Kidney (tissue), 22 donors: Measurements from ENCODE around the gene STEAP3. TPM values are rescaled to one million over a fixed set of nuclear protein-coding genes. Genes with fewer than 3 reads are reported as not detected.

ENCODE experiments used
- DNase-seq, 5 donors: peaks; one replicate each; pipeline ENCODE4 v3.0.0-alpha.2; 2013 to 2020
- FAIRE-seq: peaks from 2 replicates; lab custom pipeline; 2012; peaks lifted over from hg19 to GRCh38; lab: Jason Lieb, UNC
- H3K27ac ChIP-seq, 2 donors: one replicate each; pipeline ENCODE4 v1.7.0; 2013; ENCODE audit warnings: low read depth in 2 of 2, low read length in 2 of 2, inconsistent platforms in 1 of 2
- H3K27me3 ChIP-seq: one replicate; pipeline ENCODE4 v1.7.1; 2013; ENCODE audit warnings: low read length, inconsistent platforms; ENCODE audit not compliant: control insufficient read depth, insufficient read depth
- H3K36me3 ChIP-seq, 3 donors: one replicate each; pipeline versions ENCODE4 v1.7.0 to v1.7.1; 2013; ENCODE audit warnings: low read length in 3 of 3, control low read depth in 1 of 3, inconsistent platforms in 1 of 3; ENCODE audit not compliant: insufficient read depth in 3 of 3, control insufficient read depth in 2 of 3
- H3K4me1 ChIP-seq, 3 donors: one replicate each; pipeline versions ENCODE4 v1.7.0 to v1.7.1; 2013; ENCODE audit warnings: low read length in 3 of 3, inconsistent platforms in 1 of 3, low read depth in 1 of 3; ENCODE audit not compliant: control insufficient read depth in 2 of 3, insufficient read depth in 2 of 3
- H3K4me3 ChIP-seq, 3 donors: one replicate each; pipeline versions ENCODE4 v1.7.0 to v1.8.1; 2013; ENCODE audit warnings: low read length in 3 of 3, control low read depth in 1 of 3, inconsistent platforms in 1 of 3
- H3K9ac ChIP-seq, 3 donors: one replicate each; pipeline versions ENCODE4 v1.7.0 to v1.7.1; 2013; ENCODE audit warnings: low read length in 3 of 3, control low read depth in 1 of 3, inconsistent platforms in 1 of 3
- H3K9me3 ChIP-seq, 3 donors: one replicate each; pipeline versions ENCODE4 v1.7.0 to v1.7.1; 2013; ENCODE audit warnings: low read length in 3 of 3, control low read depth in 1 of 3, inconsistent platforms in 1 of 3; ENCODE audit not compliant: control insufficient read depth in 2 of 3, insufficient read depth in 1 of 3
- CTCF ChIP-seq: IDR thresholded peaks from 3 replicates; pipeline ENCODE4 v1.5.1; 2012; ENCODE audit warnings: mild to moderate bottlenecking, moderate library complexity, borderline replicate concordance; ENCODE audit not compliant: insufficient read depth; ENCODE audit errors: extremely low read depth
- intact Hi-C: fragments of 100-400 bp; cut with DNase I; formaldehyde crosslinking; loops from one replicate; pipeline ENCODE4 v1.11.1; 2022
- long read RNA-seq, 10 donors: library from polyadenylated mRNA in 1 of 10; unstranded in 1 of 10; transcript quantifications; one replicate each; pipeline ENCODE4 v2.0.0 and lab custom pipeline, GENCODE V29; 2021 to 2026
- polyA plus RNA-seq: library from polyadenylated mRNA; stranded (reverse); fragments of 350-450 nt; fragmentation: Illumina TruSeq; extraction: RNeasy Lipid Tissue Mini Kit (QIAGEN cat#74804); gene quantifications from one replicate; pipeline ENCODE4 v1.2.3, GENCODE V29; 2014; ENCODE audit warnings: low read depth, low replicate concordance; ENCODE audit not compliant: insufficient read depth
- total RNA-seq: library from RNA; stranded (reverse); fragmentation: NEBNext Ultra II Directional; extraction: Animal tissue kit (Norgen Biotek cat#: 25700); gene quantifications from one replicate; pipeline ENCODE4 v1.2.1, GENCODE V29; 2021
- donor health status: control.
- donor health status: control.
- donor health status: control.
- donor health status: control.
- donor health status: control.
- donor health status: DM: yes; HTN: yes; CAD: no.
- donor health status: Normal renal cell carcinoma (clear cell type).

Gene STEAP3
- total RNA-seq: 25.4 TPM
- polyA plus RNA-seq: 6.7 TPM
- long read RNA-seq, donor 1: 0 reads
- long read RNA-seq, donor 2, full-length matches to known transcripts: 1 of 1 reads
- long read RNA-seq, donor 2, partial matches to known transcripts: 0 of 1 reads
- long read RNA-seq, donor 2, other reads (novel, unspliced or antisense): 0 of 1 reads
- long read RNA-seq, donor 3: 0 reads
- long read RNA-seq, donor 4: 0 reads
- long read RNA-seq, donor 5: 0 reads
- long read RNA-seq, donor 6: 0 reads
- long read RNA-seq, donor 7, transcript STEAP3-202 (5 exons, 1,871 nt): major isoform, 7 of 20 reads
- long read RNA-seq, donor 7, partial matches to known transcripts: 4 of 20 reads
- long read RNA-seq, donor 7, other reads (novel, unspliced or antisense): 9 of 20 reads
- long read RNA-seq, donor 8: 0 reads
- long read RNA-seq, donor 9: 0 reads
- long read RNA-seq, donor 10, full-length matches to known transcripts: 1 of 1 reads
- long read RNA-seq, donor 10, partial matches to known transcripts: 0 of 1 reads
- long read RNA-seq, donor 10, other reads (novel, unspliced or antisense): 0 of 1 reads

GRCh38 chr2:119223521-119224390, at the start of gene STEAP3:
TSS of gene STEAP3 (plus strand) at chr2:119223834. CDS start at chr2:119231013, 7,179 bp downstream.
- Histone ChIP-seq H3K36me3 (no peaks in the 10 kb centered on the region), H3K4me1 (peaks cover 0 to 15% (median 10%) of the 10 kb centered on the region in 3 donors), H3K9me3 (no peaks in the 10 kb centered on the region), H3K27ac (no peak within 1 kb of the TSS), H3K9ac (peak within 1 kb of the TSS in 2 of 3 donors; percentile 26 to 55), H3K4me3 (peak within 1 kb of the TSS in 2 of 3 donors; percentile 45 to 62), H3K27me3 (peaks cover 4% of the 10 kb centered on the region)
- intact Hi-C loops: no loop called here
- no peak for FAIRE-seq
- peak; percentile 70 to 93 (median 80) for DNase-seq
- TF ChIP-seq CTCF: no peak

GRCh38 chr2:119174216-119174992, 49.2 kb upstream of the STEAP3 start:
- no peak overlapping the region for H3K9ac ChIP-seq
- peak; percentile 63 for TF ChIP-seq CTCF
- peak in 4 of 5 donors; percentile 24 to 47 (median 28) for DNase-seq

GRCh38 chr2:119174993-119175347, 48.7 kb upstream of the STEAP3 start:
- DNase-seq (no peak), FAIRE-seq (no peak)
- TF ChIP-seq CTCF: no peak
- no peaks in the 10 kb centered on the region for H3K36me3 ChIP-seq
- H3K27me3 ChIP-seq: no peaks in the 10 kb centered on the region
- no peaks in the 10 kb centered on the region for H3K9me3 ChIP-seq
- no peak overlapping the region for H3K27ac ChIP-seq
- intact Hi-C loops: no loop called here
- H3K4me1 ChIP-seq: no peaks in the 10 kb centered on the region
- no peak overlapping the region for H3K9ac ChIP-seq
- H3K4me3 ChIP-seq: no peak overlapping the region

More at GRCh38 chr2:119174216-119174992, 49.2 kb upstream of the STEAP3 start:
- Histone ChIP-seq H3K9me3 (no peaks in the 10 kb centered on the region), H3K4me3 (no peak overlapping the region), H3K36me3 (no peaks in the 10 kb centered on the region), H3K4me1 (no peaks in the 10 kb centered on the region), H3K27ac (no peak overlapping the region), H3K27me3 (no peaks in the 10 kb centered on the region)
- intact Hi-C loops: no loop called here
- no peak for FAIRE-seq
